Measurements from ENCODE around the gene PKIB.

PKIB gene

GRCh38 chr6:122580737-122581136 lies 29.5 kb upstream of the PKIB start:
- TF ChIP-seq USF1 (IDR thresholded peaks at IDR 0.05) (no peak), RAD21 (IDR thresholded peaks at IDR 0.05; ENCODE audit: low read depth) (no peak), EGR1 (IDR thresholded peaks at IDR 0.05) (no peak), EP300 (IDR thresholded peaks at IDR 0.05; ENCODE audit: borderline replicate concordance) (no peak), FOXM1 (IDR thresholded peaks at IDR 0.05; ENCODE audit: borderline replicate concordance, low read depth) (no peak), YY1 (IDR thresholded peaks at IDR 0.05; ENCODE audit: low read depth) (no peak), TCF12 (IDR thresholded peaks at IDR 0.05; ENCODE audit: low read depth) (no peak)

DNA sequence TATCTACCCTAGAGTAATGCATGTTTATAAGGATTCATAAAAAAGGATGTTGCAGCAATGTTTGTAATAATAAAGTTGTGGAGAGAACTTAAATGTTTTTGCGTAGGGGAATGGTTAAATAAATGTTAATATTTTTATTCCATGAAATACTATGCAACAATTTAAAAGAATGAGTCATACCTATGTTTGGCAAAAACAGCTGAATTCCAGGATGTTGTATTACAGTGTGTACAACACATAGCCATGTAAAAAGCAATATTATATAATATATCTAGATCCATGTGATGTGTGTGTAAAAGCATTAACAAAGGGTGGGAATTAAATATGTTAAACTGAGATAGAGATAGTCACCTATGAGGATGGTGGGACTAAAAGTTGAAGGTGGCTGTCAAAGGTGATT lies 21.1 kb upstream of the PKIB start:
- TF ChIP-seq TEAD4 (IDR thresholded peaks at IDR 0.05): no peak
- no peak for TF ChIP-seq YY1 (IDR thresholded peaks at IDR 0.05; ENCODE audit: low read depth)

GRCh38 chr6:122604676-122605075 lies 5.5 kb upstream of the PKIB start:
- TF ChIP-seq RAD21 (IDR thresholded peaks at IDR 0.05; ENCODE audit: low read depth): no peak
- TF ChIP-seq, protein P1, sequence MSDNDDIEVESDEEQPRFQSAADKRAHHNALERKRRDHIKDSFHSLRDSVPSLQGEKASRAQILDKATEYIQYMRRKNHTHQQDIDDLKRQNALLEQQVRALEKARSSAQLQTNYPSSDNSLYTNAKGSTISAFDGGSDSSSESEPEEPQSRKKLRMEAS (IDR thresholded peaks at IDR 0.05): no peak

- TF ChIP-seq EP300 (IDR thresholded peaks at IDR 0.05; ENCODE audit: borderline replicate concordance) (no peak), FOXM1 (IDR thresholded peaks at IDR 0.05; ENCODE audit: borderline replicate concordance, low read depth) (no peak), USF1 (IDR thresholded peaks at IDR 0.05) (no peak), CEBPB (IDR thresholded peaks at IDR 0.05) (no peak), CREB1 (IDR thresholded peaks at IDR 0.05; ENCODE audit: low read depth) (no peak), TCF12 (IDR thresholded peaks at IDR 0.05; ENCODE audit: low read depth) (no peak), REST (IDR thresholded peaks at IDR 0.05; ENCODE audit: low read depth) (no peak), YY1 (IDR thresholded peaks at IDR 0.05; ENCODE audit: low read depth) (no peak), TAF1 (IDR thresholded peaks at IDR 0.05; ENCODE audit: low read depth) (no peak), NFIC (IDR thresholded peaks at IDR 0.05) (no peak), TEAD4 (IDR thresholded peaks at IDR 0.05) (no peak), EGR1 (IDR thresholded peaks at IDR 0.05) (no peak), RAD21 (IDR thresholded peaks at IDR 0.05; ENCODE audit: low read depth) (no peak), ZBTB7A (IDR thresholded peaks at IDR 0.05; ENCODE audit: low read depth) (no peak)
- TF ChIP-seq, protein P1 (IDR thresholded peaks at IDR 0.05): no peak
These were observed 668 bp downstream of the PKIB start for GRCh38 chr6:122610690-122611455.

- TF ChIP-seq TEAD4 (IDR thresholded peaks at IDR 0.05): no peak
- no peak for TF ChIP-seq ZBTB7A (IDR thresholded peaks at IDR 0.05; ENCODE audit: low read depth)
- no peak for TF ChIP-seq NFIC (IDR thresholded peaks at IDR 0.05)
- TF ChIP-seq TCF12 (IDR thresholded peaks at IDR 0.05; ENCODE audit: low read depth): no peak
- TF ChIP-seq EGR1 (IDR thresholded peaks at IDR 0.05): no peak
- TF ChIP-seq CEBPB (IDR thresholded peaks at IDR 0.05): no peak
- TF ChIP-seq USF1 (IDR thresholded peaks at IDR 0.05): no peak
- TF ChIP-seq EP300 (IDR thresholded peaks at IDR 0.05; ENCODE audit: borderline replicate concordance): no peak
- TF ChIP-seq YY1 (IDR thresholded peaks at IDR 0.05; ENCODE audit: low read depth): no peak
- no peak for TF ChIP-seq RAD21 (IDR thresholded peaks at IDR 0.05; ENCODE audit: low read depth)
- no peak for TF ChIP-seq CREB1 (IDR thresholded peaks at IDR 0.05; ENCODE audit: low read depth)
- no peak for TF ChIP-seq TAF1 (IDR thresholded peaks at IDR 0.05; ENCODE audit: low read depth)
- no peak for TF ChIP-seq FOXM1 (IDR thresholded peaks at IDR 0.05; ENCODE audit: borderline replicate concordance, low read depth)
- TF ChIP-seq REST (IDR thresholded peaks at IDR 0.05; ENCODE audit: low read depth): no peak
These were observed 2.6 kb downstream of the PKIB start for GRCh38 chr6:122612838-122613237.

GRCh38 chr6:122614303-122614702 lies 4.1 kb downstream of the PKIB start:
- TF ChIP-seq NFIC (IDR thresholded peaks at IDR 0.05) (no peak), FOXM1 (IDR thresholded peaks at IDR 0.05; ENCODE audit: borderline replicate concordance, low read depth) (no peak), TCF12 (IDR thresholded peaks at IDR 0.05; ENCODE audit: low read depth) (no peak), EP300 (IDR thresholded peaks at IDR 0.05; ENCODE audit: borderline replicate concordance) (no peak), REST (IDR thresholded peaks at IDR 0.05; ENCODE audit: low read depth) (no peak), USF1 (IDR thresholded peaks at IDR 0.05) (no peak)
- TF ChIP-seq, protein P1 (IDR thresholded peaks at IDR 0.05): no peak

Measured in Ishikawa (cell line).